Measurements from ENCODE around the gene CITED4.

The CITED4 gene

DNA sequence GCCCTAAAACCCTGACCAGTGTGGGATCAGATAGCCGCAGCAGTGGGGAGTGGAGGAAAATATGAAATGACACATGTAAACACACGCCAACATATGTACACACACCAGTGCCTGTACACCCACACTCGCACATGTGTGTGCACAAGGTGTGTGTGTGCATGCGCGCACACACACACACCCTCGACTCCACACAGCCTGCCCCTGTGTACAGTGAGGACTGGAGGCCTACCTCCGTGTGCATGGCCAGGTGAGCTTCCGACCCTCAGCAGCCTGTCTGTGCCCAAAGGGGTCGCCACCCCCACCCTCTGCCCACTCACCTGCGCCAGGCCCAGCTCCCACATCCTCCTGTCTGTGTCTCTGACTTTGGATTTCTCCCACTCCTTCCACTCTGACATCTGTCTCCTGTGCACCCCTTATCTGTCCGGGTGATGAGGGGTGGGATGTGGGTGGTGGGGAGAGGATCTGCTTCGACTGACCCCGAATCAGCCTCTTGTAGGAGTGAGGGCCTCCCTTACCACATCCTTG lies 31.7 kb downstream of the CITED4 start:
- no peak for DNase-seq (ENCODE audit: extremely low read depth, low read depth)
- TF ChIP-seq, protein P1, sequence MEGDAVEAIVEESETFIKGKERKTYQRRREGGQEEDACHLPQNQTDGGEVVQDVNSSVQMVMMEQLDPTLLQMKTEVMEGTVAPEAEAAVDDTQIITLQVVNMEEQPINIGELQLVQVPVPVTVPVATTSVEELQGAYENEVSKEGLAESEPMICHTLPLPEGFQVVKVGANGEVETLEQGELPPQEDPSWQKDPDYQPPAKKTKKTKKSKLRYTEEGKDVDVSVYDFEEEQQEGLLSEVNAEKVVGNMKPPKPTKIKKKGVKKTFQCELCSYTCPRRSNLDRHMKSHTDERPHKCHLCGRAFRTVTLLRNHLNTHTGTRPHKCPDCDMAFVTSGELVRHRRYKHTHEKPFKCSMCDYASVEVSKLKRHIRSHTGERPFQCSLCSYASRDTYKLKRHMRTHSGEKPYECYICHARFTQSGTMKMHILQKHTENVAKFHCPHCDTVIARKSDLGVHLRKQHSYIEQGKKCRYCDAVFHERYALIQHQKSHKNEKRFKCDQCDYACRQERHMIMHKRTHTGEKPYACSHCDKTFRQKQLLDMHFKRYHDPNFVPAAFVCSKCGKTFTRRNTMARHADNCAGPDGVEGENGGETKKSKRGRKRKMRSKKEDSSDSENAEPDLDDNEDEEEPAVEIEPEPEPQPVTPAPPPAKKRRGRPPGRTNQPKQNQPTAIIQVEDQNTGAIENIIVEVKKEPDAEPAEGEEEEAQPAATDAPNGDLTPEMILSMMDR (IDR thresholded peaks at IDR 0.05; ENCODE audit: low read depth, low read length): no peak

DNA sequence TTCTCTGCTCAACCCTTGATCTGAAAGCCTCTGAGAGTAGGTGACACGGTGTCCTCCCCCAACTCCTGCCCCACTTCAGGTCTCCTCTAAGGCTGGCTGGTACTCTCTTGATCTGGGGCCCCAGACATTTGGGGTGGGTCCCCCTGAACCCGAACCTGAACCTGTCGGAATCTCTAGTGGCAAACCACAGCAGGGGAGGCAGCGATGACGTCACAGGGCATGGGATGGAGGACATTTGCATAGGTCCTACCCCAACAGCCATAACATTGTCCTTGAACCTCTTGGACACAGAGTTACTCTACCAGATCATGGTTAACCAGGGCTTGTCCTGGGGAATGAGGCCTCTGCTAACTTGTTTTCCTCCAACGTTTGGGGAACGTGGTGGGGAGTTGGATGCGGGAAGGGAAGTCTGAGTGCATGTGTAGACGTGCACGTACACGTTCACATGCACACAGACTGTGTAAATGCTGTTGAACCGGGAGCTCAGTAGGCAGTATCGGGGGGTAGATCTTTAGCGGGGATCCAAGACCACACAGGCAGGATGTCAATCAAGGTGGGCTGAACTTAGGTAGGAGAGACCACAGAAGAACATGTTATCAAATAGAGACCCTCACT lies 32.4 kb downstream of the CITED4 start:
- TF ChIP-seq, protein P1 (IDR thresholded peaks at IDR 0.05; ENCODE audit: low read depth, low read length): no peak
- DNase-seq (ENCODE audit: extremely low read depth, low read depth): no peak

DNA sequence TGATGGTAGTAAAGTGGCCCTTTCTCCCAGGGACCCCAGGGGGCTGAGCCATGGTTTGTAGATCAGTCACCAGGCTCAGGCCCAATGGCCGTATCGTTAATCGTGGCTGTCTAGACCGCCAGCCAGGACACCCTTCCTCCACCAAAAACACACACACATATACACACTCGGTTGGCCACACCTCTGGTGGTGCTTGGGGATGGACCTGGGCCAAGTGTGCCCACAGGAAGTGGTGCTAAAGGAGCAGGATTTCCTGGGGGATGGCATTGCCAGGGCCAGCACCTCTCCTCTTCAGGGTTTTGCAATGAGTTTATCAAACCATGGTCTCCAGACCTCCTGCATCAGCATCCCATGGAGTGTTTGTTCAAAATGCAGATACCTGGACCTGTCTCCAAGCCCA lies 36.2 kb downstream of the CITED4 start:
- TF ChIP-seq, protein P1 (IDR thresholded peaks at IDR 0.05; ENCODE audit: low read depth, low read length): no peak
- DNase-seq (ENCODE audit: extremely low read depth, low read depth): no peak

DNA sequence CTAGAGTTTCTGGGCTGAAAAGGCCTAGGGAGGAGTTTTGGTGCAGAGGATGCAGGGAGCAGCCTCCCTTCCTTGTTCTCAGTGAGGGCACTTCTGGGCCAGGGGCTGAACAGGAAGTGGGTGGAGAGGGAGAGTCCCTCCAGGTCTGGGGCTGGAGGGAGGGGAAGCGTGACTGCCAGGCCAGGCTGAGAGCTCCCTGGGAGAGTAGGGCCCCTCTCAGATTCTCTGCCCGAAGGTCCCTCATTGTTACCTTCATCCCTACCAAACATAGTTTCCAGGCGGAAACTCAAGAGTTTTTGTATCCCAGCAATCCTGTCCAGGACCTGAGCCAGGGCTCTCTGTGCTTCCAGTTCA lies 36.8 kb downstream of the CITED4 start:
- TF ChIP-seq, protein P1 (IDR thresholded peaks at IDR 0.05; ENCODE audit: low read depth, low read length): no peak
- DNase-seq (ENCODE audit: extremely low read depth, low read depth): no peak

- no peak for DNase-seq (ENCODE audit: extremely low read depth, low read depth)
- TF ChIP-seq, protein P1 (IDR thresholded peaks at IDR 0.05; ENCODE audit: low read depth, low read length): no peak
Measured at GRCh38 chr1:40824591-40825434, 37.4 kb downstream of the CITED4 start.

- DNase-seq (ENCODE audit: extremely low read depth, low read depth): no peak
- TF ChIP-seq, protein P1 (IDR thresholded peaks at IDR 0.05; ENCODE audit: low read depth, low read length): no peak
Measured at GRCh38 chr1:40823983-40824382, 38.2 kb downstream of the CITED4 start.

DNA sequence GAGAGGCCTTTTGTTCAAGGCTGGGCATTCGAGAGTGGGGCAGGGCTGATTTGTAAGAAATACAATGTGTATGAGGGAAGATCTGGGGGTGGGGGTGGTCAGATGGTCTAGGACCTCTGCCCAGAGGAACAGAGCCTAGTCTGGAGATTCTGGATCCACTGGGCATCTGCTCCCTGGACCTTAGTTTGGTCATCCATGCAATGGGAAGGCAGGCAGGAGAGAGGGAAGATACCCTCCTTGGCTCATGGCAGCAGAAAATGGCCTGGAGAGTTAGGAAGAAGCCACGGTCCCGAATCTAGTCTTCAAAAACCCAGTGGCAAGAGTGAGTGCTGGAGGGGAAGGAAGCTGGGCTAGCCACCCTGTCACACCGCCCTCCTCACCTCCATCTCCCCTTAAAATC lies 38.8 kb downstream of the CITED4 start:
- DNase-seq (ENCODE audit: extremely low read depth, low read depth): no peak
- TF ChIP-seq, protein P1 (IDR thresholded peaks at IDR 0.05; ENCODE audit: low read depth, low read length): no peak

Measured in AG09319 (cell line).